RPMI8226 (cell line): ENCODE data around the gene PHF21B.

Experiments
- DNase-seq: peaks from one replicate; pipeline ENCODE4 v3.0.0-alpha.2; 2015

The PHF21B gene

DNA sequence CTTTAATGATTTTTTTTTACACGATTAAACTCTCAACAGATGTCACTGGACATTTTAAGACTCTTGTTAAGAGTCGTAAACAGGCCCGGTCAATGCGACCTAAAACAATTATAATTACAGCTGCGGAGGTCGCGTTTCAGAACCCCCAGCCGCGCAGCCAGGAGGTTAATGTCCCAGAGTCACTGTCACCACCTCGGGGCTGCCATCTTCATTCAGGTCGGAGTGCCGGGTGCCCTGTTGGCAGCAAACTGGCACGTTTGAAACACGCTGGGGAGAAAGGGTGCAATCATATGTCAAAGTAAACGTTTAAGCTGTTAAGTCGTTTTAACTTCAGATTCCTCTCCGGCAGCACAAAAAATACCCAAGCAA, 711 bp upstream of the PHF21B start:
- no peak for DNase-seq

GRCh38 chr22:45008751-45009605, 827 bp downstream of the PHF21B start:
- no peak for DNase-seq

- no peak for DNase-seq
These were observed 1.6 kb downstream of the PHF21B start for GRCh38 chr22:45008186-45008681.

DNA sequence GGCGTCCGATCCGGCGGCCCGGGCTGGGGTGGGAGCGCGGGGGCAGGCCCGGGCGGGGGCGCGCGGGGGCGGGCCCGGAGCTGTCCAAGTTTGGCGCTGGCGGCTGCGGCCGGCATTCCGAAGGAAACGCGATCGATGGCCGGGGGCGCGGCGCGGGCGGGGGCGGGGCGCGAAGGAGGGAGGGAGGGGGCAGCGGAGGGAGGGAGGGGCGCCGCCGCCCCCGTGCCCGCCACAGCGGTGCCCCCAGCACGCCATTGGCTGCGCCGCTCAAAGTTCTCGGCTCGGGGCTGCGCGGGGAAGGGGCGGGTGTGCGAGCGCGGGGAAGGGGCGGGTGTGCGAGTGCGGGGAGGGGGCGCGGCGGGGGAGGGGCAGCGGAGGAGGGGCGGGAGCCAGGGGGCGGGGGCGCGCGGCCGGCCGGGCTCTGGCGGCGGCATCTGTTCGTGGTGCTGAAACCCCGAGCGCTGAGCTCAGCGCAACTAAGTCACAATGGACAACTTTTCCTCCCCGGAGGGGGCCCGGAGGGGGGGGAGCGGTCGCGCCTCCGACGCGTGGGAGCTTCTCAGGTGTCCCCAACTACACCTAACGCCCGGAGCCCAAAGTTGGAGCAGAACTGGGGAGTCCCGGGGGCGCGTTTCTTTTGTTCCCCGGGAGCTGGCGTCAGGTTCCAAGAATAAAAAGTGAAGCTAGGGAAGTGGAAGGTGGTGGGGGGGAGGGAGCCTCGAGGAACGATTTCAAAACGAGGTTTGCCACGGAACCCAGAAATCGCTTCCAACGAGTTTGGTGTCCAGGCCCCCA, 2.2 kb downstream of the PHF21B start:
- no peak for DNase-seq

- DNase-seq, result no peak
These were observed 2.8 kb downstream of the PHF21B start for GRCh38 chr22:45006964-45007390.

DNA sequence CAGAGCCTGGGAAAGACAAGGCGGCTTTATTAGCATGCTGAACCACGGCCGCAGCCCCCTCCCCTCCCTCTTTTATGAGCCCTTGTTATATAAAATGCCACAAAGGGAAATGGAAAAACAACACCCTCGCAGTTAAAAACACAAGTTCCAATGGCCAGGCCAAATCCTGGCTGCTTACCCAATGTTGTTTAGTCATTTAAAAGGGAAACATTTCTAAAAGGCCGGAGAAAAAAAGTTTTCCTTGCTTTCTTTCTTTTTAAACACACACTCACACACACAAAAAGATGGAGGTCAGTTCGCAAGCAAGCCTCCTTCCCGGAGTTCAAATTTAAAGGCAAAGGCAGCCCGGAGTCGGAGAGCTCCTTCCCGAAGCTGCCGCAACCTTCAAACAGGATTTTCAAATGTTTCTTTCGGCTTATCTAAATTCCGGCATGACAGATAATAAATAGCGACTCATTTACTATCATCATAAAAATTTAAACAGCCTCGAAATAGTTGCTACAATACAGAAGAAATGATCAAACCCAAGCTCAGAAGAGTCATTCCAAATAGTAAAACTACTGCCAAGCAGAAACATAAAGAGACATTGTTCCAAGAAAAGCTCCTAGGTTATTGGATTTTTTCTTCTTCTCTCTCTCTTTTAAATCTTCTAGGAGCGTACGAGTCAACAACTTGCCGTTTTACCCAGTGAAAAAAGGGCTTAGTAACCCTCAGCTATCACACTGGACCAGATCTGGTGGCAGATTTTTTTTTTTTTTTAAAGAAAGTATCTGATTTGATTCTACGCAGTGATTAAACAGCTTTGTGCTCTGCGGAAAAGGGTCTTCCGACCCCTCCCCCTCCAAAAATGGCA, 3.5 kb downstream of the PHF21B start:
- DNase-seq, result no peak

GRCh38 chr22:45001653-45002052, 8.2 kb downstream of the PHF21B start:
- DNase-seq, result no peak

- DNase-seq, result no peak
These were observed 9.5 kb downstream of the PHF21B start for GRCh38 chr22:45000330-45000729.

GRCh38 chr22:44999687-45000086, 10.1 kb downstream of the PHF21B start:
- DNase-seq, result no peak

GRCh38 chr22:44999231-44999630, 10.6 kb downstream of the PHF21B start:
- DNase-seq, result no peak

DNA sequence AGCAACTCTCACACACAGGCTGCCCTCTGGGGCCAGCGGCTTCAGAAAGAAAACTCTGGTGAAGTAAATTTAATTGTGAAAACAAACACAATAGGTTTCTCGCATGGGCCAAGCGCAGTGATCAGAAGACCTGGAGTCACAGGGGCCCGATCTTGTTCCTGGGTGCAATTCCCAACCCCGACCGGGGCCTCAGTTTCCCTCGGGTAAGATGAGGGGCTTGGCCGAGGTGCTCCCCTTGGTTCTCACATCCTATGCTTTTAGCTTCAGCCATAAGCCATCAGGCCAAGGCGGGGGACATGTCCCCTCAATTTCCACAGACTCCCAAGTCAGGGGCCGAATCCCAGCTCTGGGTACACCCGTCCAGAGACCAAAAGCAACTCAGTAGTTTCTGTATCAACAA, 11.5 kb downstream of the PHF21B start:
- DNase-seq, result no peak

DNA sequence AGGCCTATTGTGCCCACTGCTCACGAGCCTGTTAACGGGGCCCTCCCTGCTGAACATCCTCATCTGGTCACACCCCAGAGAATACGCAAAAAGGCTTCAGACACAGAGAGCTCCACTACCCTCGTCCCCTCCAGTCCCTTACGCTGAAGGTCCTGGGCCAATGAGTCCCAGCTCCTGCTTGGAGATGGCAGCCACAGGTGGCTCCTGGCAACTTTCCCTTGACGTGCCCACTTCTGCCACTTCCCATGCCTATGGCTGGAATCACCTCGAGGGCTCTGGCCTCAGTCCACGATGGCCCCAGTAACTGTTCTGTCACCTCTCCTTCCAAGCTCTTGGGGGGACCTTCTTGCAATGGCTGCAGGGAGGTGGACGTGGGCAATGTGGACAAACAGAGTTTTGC, 12.7 kb downstream of the PHF21B start:
- no peak for DNase-seq

- DNase-seq, result no peak
These were observed 13.2 kb downstream of the PHF21B start for GRCh38 chr22:44996648-44997047.

- no peak for DNase-seq
These were observed 13.7 kb downstream of the PHF21B start for GRCh38 chr22:44996120-44996519.

- DNase-seq, result no peak
These were observed 14.1 kb downstream of the PHF21B start for GRCh38 chr22:44995715-44996114.

DNA sequence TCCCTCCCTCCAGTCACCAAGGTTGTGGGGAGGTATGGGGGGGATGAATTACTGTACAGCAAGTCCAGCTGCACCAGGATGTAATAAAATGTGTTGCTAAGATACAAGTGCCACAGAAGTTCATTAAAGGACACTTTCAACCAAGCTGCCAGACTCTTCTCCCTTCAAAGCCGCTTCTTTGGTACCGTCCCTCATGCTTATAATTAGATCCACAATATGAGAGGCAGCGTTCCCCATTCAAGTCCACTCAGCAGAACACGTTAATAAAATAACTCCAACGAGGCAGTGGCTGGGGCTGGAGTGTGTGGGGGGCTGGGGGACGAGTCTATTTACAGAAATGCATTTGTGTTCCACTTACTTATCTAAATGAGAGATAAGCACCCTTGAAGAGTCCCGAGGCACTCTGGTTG, 14.7 kb downstream of the PHF21B start:
- DNase-seq, result no peak

GRCh38 chr22:44994399-44995104, 15.3 kb downstream of the PHF21B start:
- DNase-seq, result no peak

DNA sequence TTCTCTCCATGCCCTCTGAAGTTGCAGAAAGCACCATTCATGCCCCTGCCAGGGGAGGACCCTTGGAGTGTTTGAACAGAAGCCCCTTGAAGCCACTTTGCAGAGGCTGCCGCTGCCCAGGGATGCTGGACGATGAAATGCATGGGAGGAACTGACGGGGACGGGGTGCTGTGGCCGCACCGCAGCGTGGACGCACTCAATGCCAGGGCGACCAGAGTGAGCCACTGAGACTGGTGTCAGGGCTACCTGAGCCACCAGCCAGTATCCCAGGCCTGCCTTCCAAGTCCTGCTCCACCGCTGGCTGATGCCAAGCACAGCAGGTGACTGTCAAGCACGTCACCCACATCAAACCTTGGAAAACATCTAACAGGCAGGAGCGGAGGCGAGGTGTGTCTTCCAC, 17.6 kb downstream of the PHF21B start:
- no peak for DNase-seq

DNA sequence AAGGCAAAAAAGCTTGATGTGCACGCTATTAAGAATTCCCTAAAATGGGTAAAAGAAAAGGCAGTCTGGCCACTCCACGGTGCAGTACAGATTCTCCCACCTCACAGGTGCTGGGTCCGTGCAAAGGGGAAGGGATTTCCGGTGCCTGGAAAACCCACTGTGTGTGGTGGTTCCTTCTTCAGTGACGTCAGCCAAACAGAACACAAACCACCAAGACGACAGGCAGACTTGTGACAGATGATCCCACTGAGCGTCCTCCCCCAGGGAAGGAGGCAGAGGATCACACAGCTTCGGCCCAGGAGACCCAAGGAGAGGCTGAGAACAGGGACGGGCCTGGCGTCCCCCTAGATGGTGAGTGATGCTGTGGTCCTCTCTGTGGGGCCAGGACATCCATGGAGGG, 18.6 kb downstream of the PHF21B start:
- DNase-seq, result no peak

- DNase-seq, result no peak
These were observed 19.0 kb downstream of the PHF21B start for GRCh38 chr22:44990810-44991209.

DNA sequence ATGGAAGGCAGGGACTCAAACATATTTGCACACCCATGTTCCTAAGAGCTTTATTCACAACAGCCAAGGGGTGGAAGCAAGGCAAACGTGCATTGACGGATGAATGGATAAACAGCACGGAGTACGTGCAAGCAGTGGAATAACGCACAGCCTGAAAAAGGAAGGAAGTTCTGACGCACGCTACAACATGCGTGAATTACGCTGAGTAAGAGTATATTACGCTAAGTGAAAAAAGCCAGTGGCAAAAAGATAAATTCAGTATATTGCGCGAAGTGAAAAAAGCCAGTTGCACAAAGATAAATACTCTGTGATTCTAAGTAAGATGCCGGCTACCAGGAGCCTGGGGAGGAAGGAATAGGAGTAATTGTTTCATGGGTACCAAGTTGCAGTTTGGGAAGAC, 19.5 kb downstream of the PHF21B start:
- no peak for DNase-seq

DNA sequence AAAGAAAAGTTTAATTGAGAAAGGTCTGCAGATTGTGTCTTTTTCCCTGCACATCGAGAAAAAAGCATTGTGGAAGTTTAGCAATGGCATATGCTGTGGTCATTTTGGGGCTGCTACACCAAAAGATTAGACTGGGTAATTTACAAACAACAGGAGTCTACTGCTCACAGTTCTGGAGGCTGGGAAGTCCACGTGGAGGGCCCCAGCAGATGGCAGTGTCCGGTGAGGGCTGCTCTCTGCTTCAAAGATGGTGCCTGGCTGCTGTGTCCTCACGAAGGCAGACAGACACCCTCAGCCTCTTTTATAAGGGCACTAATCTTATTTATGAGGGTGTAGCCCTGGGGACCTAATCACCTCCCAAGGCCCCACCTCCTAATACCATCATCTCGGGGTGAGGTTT, 21.1 kb downstream of the PHF21B start:
- peak; percentile 28 for DNase-seq
